Uterus (tissue), 4 donors: Measurements from ENCODE around the gene RITA1. TPM values are rescaled to one million over a fixed set of nuclear protein-coding genes. Genes with fewer than 3 reads are reported as not detected.
A peak's percentile ranks its signal among the peaks of the same experiment; 100 is the strongest.

Experiments used
- DNase-seq, 2 donors: peaks; one replicate each; pipeline ENCODE4 v3.0.0-alpha.2; 2019 to 2020
- H3K27ac ChIP-seq, 2 donors: fragments of 200-600 bp; sonication (generic); 1 replicate in 1 of 2; 2 replicates in 1 of 2; pipeline ENCODE4 v1.5.1; 2016 to 2018
- H3K27me3 ChIP-seq, 2 donors: fragments of 200-600 bp; sonication (generic); one replicate each; pipeline ENCODE4 v1.5.1; 2018 to 2019; ENCODE audit warnings: control low read depth in 1 of 2
- H3K36me3 ChIP-seq, 2 donors: fragments of 200-600 bp; sonication (generic); one replicate each; pipeline ENCODE4 v1.5.1; 2019; ENCODE audit warnings: control low read depth in 1 of 2
- H3K4me1 ChIP-seq, 2 donors: fragments of 200-600 bp; sonication (generic); one replicate each; pipeline ENCODE4 v1.5.1; 2018 to 2019; ENCODE audit warnings: control low read depth in 1 of 2
- H3K4me3 ChIP-seq, 2 donors: fragments of 200-600 bp; sonication (generic); 1 replicate in 1 of 2; 2 replicates in 1 of 2; pipeline ENCODE4 v1.5.1; 2018 to 2019; ENCODE audit warnings: mild to moderate bottlenecking in 1 of 2
- H3K9me3 ChIP-seq, 2 donors: fragments of 200-600 bp; sonication (generic); one replicate each; pipeline ENCODE4 v1.5.1; 2019; ENCODE audit warnings: control low read depth in 1 of 2
- POLR2A ChIP-seq, 2 donors: fragments of 450-650 bp; IDR thresholded peaks; one replicate each; pipeline ENCODE4 v1.6.1; 2016; ENCODE audit warnings: antibody characterized with exemption in 2 of 2, mild to moderate bottlenecking in 1 of 2, moderate library complexity in 1 of 2
- intact Hi-C: fragments of 100-400 bp; cut with DNase I; formaldehyde crosslinking; loops from one replicate; pipeline ENCODE4 v1.15.1; 2023; ENCODE audit warnings: low total_unique reads
- total RNA-seq, 4 donors: library from RNA; depleted of rRNA in 3 of 4; stranded (reverse); fragments of >200 nt in 3 of 4; gene quantifications; one replicate each; pipeline versions ENCODE4 v1.1.0 to v1.2.4, GENCODE V29; 2014 to 2023
- TF ChIP-seq, protein P1 (sequence below), 4 experiments: fragments of 200-600 bp in 2 of 4; fragments of 450-650 bp in 2 of 4; sonication (generic) in 2 of 4; IDR thresholded peaks; one replicate each; pipeline ENCODE4 v1.5.1; 2016 to 2019; ENCODE audit warnings: antibody characterized with exemption in 4 of 4, mild to moderate bottlenecking in 2 of 4, moderate library complexity in 1 of 4
- donor health status: DM: yes; HTN: yes; CAD: no.

Gene RITA1
- total RNA-seq, 4 donors from 2014 or later: 5.0 to 19.0 (median 11.0) TPM

DNA sequence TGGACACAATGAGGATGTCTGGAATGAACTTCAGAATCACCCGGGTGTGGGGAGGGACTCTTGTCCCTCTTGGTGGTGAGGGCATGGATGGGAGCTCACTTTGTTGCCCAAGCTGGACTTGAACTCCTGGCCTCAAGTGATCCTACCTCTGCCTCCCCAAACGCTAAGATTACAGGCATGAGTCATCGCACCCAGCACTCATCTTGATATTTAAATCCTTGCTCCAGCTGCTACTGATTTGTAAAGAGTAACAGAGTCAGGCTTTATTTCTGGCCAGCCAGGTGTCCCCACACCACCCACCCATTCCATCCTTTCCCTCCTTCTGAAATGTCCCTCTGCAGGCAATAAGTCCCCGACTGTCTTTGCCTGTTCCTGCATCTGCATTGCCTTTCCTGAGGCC is 5.2 kb upstream of the RITA1 start:
- Histone ChIP-seq H3K4me3 (no peak overlapping the region), H3K9me3 (no peaks in the 10 kb centered on the region), H3K4me1 (peaks cover 4 to 10% of the 10 kb centered on the region in 2 donors), H3K27ac (no peak overlapping the region), H3K36me3 (no peaks in the 10 kb centered on the region), H3K27me3 (no peaks in the 10 kb centered on the region)
- DNase-seq: no peak
- intact Hi-C loops: no loop called here
- TF ChIP-seq, protein P1, sequence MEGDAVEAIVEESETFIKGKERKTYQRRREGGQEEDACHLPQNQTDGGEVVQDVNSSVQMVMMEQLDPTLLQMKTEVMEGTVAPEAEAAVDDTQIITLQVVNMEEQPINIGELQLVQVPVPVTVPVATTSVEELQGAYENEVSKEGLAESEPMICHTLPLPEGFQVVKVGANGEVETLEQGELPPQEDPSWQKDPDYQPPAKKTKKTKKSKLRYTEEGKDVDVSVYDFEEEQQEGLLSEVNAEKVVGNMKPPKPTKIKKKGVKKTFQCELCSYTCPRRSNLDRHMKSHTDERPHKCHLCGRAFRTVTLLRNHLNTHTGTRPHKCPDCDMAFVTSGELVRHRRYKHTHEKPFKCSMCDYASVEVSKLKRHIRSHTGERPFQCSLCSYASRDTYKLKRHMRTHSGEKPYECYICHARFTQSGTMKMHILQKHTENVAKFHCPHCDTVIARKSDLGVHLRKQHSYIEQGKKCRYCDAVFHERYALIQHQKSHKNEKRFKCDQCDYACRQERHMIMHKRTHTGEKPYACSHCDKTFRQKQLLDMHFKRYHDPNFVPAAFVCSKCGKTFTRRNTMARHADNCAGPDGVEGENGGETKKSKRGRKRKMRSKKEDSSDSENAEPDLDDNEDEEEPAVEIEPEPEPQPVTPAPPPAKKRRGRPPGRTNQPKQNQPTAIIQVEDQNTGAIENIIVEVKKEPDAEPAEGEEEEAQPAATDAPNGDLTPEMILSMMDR (IDR thresholded peaks at IDR 0.05): no peak
- TF ChIP-seq POLR2A (IDR thresholded peaks at IDR 0.05): no peak

DNA sequence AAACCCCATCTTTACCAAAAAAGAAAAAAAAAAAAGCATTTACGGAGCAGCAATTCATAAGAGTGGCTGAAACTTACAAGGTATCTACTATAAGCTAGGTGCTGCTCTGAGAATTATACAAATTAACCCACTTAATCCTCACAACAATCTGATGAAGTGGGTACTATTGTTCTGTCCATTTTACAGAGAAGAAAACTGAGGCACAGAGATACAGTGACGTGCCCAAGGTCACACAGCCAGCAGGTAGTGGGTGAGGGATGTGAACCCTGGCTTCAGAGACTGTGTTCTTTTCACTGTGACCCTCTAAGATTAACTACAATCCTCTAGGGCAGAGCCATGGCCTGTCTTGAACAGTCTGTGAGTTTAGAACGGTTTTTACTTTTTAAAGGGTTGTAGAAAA is 3.5 kb upstream of the RITA1 start:
- TF ChIP-seq, protein P1 (IDR thresholded peaks at IDR 0.05): no peak
- TF ChIP-seq POLR2A (IDR thresholded peaks at IDR 0.05): no peak
- Histone ChIP-seq H3K4me1 (peaks cover 10 to 11% of the 10 kb centered on the region in 2 donors), H3K27me3 (no peaks in the 10 kb centered on the region), H3K36me3 (no peaks in the 10 kb centered on the region), H3K4me3 (no peak overlapping the region), H3K9me3 (no peaks in the 10 kb centered on the region), H3K27ac (no peak overlapping the region)
- intact Hi-C loops: no loop called here
- DNase-seq: no peak

DNA sequence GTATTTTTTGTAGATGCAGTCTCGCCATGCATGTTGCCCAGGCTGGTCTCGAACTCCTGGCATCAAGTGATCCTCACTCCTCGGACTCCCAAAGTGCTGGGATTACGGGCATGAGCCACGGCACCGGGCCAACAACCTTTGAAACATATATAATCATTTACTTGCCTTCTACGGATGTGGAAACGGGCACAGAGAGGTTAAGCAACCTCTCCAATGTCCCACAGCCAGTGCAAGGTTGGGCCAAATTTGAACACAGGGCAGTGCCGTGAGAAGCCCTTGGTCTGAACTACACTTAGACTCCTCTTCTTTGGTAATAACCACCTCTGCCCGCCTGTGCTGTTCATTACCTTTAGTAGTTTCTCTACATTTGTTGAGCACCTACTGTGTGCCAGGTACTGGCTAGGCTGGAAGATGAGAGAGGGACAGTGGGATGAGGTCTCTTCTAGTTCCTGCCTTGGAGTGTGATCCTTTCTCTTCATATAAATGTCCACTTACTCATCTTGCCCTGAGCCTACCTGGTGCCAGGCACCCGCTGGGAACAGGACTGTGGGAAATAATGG is 2.4 kb upstream of the RITA1 start:
- DNase-seq: no peak
- TF ChIP-seq, protein P1 (IDR thresholded peaks at IDR 0.05): no peak
- no peak for TF ChIP-seq POLR2A (IDR thresholded peaks at IDR 0.05)
- no peaks in the 10 kb centered on the region for H3K9me3 ChIP-seq
- no peaks in the 10 kb centered on the region for H3K36me3 ChIP-seq
- no peaks in the 10 kb centered on the region for H3K27me3 ChIP-seq
- H3K4me1 ChIP-seq: peaks cover 10 to 11% of the 10 kb centered on the region in 2 donors
- intact Hi-C loops: no loop called here
- H3K4me3 ChIP-seq: no peak overlapping the region
- no peak overlapping the region for H3K27ac ChIP-seq

DNA sequence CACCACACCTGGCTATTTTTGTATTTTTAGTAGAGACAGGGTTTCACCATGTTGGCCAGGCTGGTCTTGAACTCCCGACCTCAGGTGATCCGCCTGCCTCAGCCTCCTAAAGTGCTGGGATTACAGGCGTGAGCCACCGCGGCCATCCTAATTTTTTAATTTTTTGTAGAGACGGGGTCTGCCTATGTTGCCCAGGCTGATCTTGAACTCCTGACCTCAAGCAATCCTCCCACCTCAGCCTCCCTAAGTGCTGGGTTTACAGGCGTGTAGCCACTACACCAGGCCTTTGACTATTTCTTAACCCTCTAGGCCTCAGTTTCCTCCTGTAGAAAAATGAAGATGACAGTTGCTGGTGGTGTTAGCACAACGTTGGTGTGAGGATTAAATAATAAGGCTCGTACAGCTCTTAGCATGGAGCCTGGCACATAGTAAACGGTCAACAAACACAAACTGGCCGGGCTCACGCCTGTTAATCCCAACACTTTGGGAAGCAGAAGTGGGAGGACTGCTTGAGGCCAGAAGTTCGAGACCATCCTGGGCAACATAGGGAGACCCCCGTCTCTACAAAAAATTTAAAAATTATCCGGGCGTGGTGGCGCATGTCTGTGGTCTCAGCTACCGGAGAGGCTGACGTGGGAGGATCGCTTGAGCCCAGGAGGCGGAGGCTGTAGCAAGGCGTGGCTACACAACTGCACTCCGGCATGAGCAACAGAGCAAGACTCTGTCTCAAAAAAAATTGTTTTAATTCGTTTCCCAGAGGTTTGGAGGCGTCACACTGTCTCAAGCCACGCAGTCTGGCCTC is 1.2 kb upstream of the RITA1 start:
- peak overlapping the region; percentile 87 to 92 for H3K27ac ChIP-seq
- intact Hi-C loops: no loop called here
- TF ChIP-seq POLR2A (IDR thresholded peaks at IDR 0.05): no peak
- TF ChIP-seq, protein P1 (IDR thresholded peaks at IDR 0.05): no peak
- H3K4me3 ChIP-seq: peak overlapping the region; percentile 67 to 84
- no peaks in the 10 kb centered on the region for H3K27me3 ChIP-seq
- H3K4me1 ChIP-seq: peaks cover 10 to 11% of the 10 kb centered on the region in 2 donors
- no peak for DNase-seq
- no peaks in the 10 kb centered on the region for H3K9me3 ChIP-seq
- H3K36me3 ChIP-seq: no peaks in the 10 kb centered on the region

DNA sequence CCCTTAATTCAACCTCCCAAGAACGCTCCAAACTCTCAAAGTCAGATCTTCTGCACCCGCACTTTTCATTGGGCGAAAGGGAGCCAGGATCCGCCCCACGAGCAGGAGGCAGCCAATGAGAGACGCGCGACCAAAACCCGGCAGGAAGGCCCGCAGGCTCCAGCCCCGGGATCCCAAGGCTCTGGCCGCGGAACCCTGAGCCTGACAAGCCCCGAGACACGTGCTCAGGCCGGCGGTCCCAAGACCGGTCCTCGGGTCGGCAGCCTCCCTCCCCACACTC is 681 bp upstream of the RITA1 start:
- TF ChIP-seq, protein P1 (IDR thresholded peaks at IDR 0.05): no peak
- no peak for TF ChIP-seq POLR2A (IDR thresholded peaks at IDR 0.05)
- Histone ChIP-seq H3K27me3 (no peaks in the 10 kb centered on the region), H3K4me3 (peak overlapping the region; percentile 67 to 84), H3K9me3 (no peaks in the 10 kb centered on the region), H3K27ac (peak overlapping the region; percentile 87 to 92), H3K4me1 (peaks cover 10 to 11% of the 10 kb centered on the region in 2 donors), H3K36me3 (no peaks in the 10 kb centered on the region)
- intact Hi-C loops: no loop called here
- DNase-seq: peak; percentile 87 to 89
